ENCODE measurements around the gene TYRP1. TPM values are rescaled to one million over a fixed set of nuclear protein-coding genes. Genes with fewer than 3 reads are reported as not detected.

TYRP1 gene
- total RNA-seq, 1 donor from 2014 or later = not detected

DNA sequence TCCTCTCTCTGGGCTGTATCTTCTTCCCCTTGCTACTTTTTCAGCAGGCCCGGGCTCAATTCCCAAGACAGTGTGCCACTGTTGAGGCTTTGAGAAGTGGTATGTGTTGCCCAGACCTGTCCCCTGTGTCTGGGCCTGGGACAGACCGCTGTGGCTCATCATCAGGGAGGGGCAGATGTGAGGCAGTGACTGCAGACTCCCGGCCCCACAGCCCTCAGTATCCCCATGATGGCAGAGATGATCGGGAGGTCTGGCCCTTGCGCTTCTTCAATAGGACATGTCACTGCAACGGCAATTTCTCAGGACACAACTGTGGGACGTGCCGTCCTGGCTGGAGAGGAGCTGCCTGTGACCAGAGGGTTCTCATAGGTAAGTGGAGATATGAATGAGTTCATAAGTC is 828 bp downstream of the TYRP1 start:
- no peaks in the 10 kb centered on the region for H3K4me1 ChIP-seq
- no peaks in the 10 kb centered on the region for H3K9me3 ChIP-seq
- H3K4me3 ChIP-seq = no peak overlapping the region
- H3K36me3 ChIP-seq = no peaks in the 10 kb centered on the region
- H3K27me3 ChIP-seq = no peaks in the 10 kb centered on the region
- no peak for DNase-seq (ENCODE audit: extremely low spot score in 2 of 2)
- intact Hi-C loops (cut with DNase I) = no loop called here
- H3K27ac ChIP-seq = no peak overlapping the region
- no peak for TF ChIP-seq POLR2AphosphoS5 (IDR thresholded peaks at IDR 0.05; ENCODE audit: insufficient read depth in 1 of 2, low read depth in 1 of 2)
- no peak for TF ChIP-seq POLR2A (IDR thresholded peaks at IDR 0.05)
- TF ChIP-seq, protein P1, sequence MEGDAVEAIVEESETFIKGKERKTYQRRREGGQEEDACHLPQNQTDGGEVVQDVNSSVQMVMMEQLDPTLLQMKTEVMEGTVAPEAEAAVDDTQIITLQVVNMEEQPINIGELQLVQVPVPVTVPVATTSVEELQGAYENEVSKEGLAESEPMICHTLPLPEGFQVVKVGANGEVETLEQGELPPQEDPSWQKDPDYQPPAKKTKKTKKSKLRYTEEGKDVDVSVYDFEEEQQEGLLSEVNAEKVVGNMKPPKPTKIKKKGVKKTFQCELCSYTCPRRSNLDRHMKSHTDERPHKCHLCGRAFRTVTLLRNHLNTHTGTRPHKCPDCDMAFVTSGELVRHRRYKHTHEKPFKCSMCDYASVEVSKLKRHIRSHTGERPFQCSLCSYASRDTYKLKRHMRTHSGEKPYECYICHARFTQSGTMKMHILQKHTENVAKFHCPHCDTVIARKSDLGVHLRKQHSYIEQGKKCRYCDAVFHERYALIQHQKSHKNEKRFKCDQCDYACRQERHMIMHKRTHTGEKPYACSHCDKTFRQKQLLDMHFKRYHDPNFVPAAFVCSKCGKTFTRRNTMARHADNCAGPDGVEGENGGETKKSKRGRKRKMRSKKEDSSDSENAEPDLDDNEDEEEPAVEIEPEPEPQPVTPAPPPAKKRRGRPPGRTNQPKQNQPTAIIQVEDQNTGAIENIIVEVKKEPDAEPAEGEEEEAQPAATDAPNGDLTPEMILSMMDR (IDR thresholded peaks at IDR 0.05) = no peak

DNA sequence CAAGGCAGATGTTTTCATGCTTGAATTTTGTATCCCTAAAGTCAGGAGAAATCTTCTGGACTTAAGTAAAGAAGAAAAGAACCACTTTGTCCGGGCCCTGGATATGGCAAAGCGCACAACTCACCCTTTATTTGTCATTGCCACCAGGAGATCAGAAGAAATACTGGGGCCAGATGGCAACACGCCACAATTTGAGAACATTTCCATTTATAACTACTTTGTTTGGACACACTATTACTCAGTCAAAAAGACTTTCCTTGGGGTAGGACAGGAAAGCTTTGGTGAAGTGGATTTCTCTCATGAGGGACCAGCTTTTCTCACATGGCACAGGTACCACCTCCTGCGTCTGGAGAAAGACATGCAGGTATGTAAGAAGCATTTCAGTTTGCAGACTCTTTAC is 2.3 kb downstream of the TYRP1 start:
- H3K27ac ChIP-seq = no peak overlapping the region
- intact Hi-C loops (cut with DNase I) = no loop called here
- H3K9me3 ChIP-seq = no peaks in the 10 kb centered on the region
- no peak overlapping the region for H3K4me3 ChIP-seq
- TF ChIP-seq, protein P1 (IDR thresholded peaks at IDR 0.05) = no peak
- no peak for TF ChIP-seq POLR2A (IDR thresholded peaks at IDR 0.05)
- TF ChIP-seq POLR2AphosphoS5 (IDR thresholded peaks at IDR 0.05; ENCODE audit: insufficient read depth in 1 of 2, low read depth in 1 of 2) = no peak
- no peak for DNase-seq (ENCODE audit: extremely low spot score in 2 of 2)
- no peaks in the 10 kb centered on the region for H3K4me1 ChIP-seq
- no peaks in the 10 kb centered on the region for H3K36me3 ChIP-seq
- H3K27me3 ChIP-seq = no peaks in the 10 kb centered on the region

DNA sequence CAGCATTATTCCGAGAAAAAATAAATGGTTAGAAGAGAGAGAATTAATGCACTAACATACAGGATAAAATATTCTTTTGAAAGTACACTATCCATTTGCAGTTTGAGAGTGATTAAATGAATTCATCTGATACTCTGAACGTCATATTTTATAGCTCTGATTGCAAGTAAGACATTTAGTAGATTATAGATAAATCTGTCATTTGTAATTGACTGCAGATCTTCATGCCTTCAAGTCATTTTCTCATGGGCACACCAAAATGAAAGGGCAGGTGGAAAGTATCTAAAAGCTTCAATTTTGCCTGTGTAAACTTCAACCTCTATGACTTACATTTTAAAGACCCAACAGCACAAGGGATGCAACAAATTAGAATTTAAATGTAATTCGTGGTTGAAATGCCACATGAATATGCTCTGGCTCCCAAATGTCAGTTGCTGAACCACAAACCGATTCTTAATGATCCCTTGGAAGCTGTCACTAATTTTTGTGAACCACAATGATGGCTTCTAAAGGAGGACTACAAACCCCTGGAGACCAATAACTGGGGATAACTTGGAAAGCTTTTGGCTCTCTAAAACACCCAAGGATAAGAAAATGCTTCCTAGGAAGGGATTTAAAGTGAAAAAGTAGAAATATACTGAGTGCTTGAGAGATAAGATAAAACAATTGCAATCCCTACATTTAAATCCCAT is 3.9 kb downstream of the TYRP1 start:
- Histone ChIP-seq H3K27ac (no peak overlapping the region), H3K27me3 (no peaks in the 10 kb centered on the region), H3K4me3 (no peak overlapping the region), H3K4me1 (no peaks in the 10 kb centered on the region), H3K9me3 (no peaks in the 10 kb centered on the region), H3K36me3 (no peaks in the 10 kb centered on the region)
- DNase-seq (ENCODE audit: extremely low spot score in 2 of 2) = no peak
- no peak for TF ChIP-seq POLR2A (IDR thresholded peaks at IDR 0.05)
- TF ChIP-seq, protein P1 (IDR thresholded peaks at IDR 0.05) = no peak
- no peak for TF ChIP-seq POLR2AphosphoS5 (IDR thresholded peaks at IDR 0.05; ENCODE audit: insufficient read depth in 1 of 2, low read depth in 1 of 2)
- intact Hi-C loops (cut with DNase I) = no loop called here

DNA sequence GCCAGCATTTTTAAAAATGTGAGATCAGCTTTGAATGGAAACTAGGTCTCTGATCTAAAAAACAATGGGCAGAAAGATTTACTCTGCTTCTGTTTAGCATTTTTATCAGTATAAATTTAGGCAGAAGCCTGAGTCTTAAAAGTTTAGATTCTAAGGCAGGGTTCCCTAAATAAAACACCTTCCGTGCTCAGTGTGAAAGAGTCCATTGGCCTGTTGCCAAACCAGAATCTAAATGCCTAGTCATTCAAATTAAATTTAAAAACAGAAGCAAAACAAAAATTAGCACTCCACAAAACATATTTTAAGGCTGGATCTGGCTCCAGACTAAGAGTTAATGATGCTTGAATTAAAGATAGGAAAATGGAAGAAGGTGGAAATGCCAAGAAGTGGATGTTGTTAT is 4.5 kb downstream of the TYRP1 start:
- Histone ChIP-seq H3K4me1 (no peaks in the 10 kb centered on the region), H3K27ac (no peak overlapping the region), H3K27me3 (no peaks in the 10 kb centered on the region), H3K9me3 (no peaks in the 10 kb centered on the region), H3K36me3 (no peaks in the 10 kb centered on the region), H3K4me3 (no peak overlapping the region)
- intact Hi-C loops (cut with DNase I) = no loop called here
- no peak for DNase-seq (ENCODE audit: extremely low spot score in 2 of 2)
- no peak for TF ChIP-seq POLR2A (IDR thresholded peaks at IDR 0.05)
- TF ChIP-seq, protein P1 (IDR thresholded peaks at IDR 0.05) = no peak
- TF ChIP-seq POLR2AphosphoS5 (IDR thresholded peaks at IDR 0.05; ENCODE audit: insufficient read depth in 1 of 2, low read depth in 1 of 2) = no peak

DNA sequence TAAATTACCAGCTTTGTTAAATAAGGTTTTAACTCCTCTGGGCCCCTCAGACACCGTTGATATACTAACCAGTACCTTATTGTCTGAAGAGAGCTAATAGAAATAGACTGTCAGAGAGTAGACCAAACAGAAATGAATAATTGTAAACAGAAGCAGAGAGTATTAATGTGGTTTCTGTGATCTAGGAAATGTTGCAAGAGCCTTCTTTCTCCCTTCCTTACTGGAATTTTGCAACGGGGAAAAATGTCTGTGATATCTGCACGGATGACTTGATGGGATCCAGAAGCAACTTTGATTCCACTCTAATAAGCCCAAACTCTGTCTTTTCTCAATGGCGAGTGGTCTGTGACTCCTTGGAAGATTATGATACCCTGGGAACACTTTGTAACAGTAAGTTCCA is 5.1 kb downstream of the TYRP1 start:
- no peaks in the 10 kb centered on the region for H3K4me1 ChIP-seq
- TF ChIP-seq POLR2AphosphoS5 (IDR thresholded peaks at IDR 0.05; ENCODE audit: insufficient read depth in 1 of 2, low read depth in 1 of 2) = no peak
- TF ChIP-seq POLR2A (IDR thresholded peaks at IDR 0.05) = no peak
- TF ChIP-seq, protein P1 (IDR thresholded peaks at IDR 0.05) = no peak
- H3K4me3 ChIP-seq = no peak overlapping the region
- H3K27me3 ChIP-seq = no peaks in the 10 kb centered on the region
- DNase-seq (ENCODE audit: extremely low spot score in 2 of 2) = no peak
- intact Hi-C loops (cut with DNase I) = no loop called here
- H3K27ac ChIP-seq = no peak overlapping the region
- H3K36me3 ChIP-seq = no peaks in the 10 kb centered on the region
- no peaks in the 10 kb centered on the region for H3K9me3 ChIP-seq
